ENCODE data around the gene HMGN4.

HMGN4 gene

DNA sequence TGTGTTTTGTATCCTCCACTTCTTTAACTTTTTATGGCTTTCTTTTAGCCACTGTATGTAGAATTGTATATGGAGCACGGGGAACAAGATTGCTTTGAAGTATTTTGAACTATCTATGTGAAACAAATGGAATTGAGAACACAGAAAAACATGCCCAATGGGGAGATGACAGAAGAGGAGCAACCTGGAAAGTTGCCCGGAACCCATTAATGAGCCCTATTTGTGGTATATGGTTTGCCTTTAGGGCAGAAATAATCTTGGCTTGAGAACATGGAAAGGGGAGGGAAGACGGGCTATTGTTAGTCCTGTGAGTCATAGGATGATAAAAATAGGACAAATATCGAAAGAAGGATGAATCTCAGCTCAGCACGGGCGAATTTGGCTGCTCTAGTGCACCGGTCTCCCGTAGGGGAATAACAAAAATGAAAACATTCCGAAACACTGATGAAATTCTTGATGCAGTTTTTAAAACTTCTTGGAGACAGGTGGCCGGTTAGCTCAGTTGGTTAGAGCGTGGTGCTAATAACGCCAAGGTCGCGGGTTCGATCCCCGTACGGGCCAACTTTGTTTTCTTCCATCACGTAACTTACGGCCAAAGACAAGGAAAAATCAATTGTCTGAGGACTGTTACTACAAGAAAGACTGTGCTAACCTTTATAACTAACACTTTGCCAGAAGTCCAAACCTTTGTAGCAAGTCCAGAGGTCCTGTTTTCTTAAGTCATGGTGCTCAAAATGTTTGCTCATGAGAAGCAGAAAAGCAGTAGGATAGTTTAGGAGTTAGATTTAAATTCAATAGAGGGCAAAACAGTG, 15.7 kb downstream of the HMGN4 start:
- peak; percentile 53 for DNase-seq

- no peak for DNase-seq
These were observed 16.2 kb downstream of the HMGN4 start for GRCh38 chr6:26554447-26554696.

DNA sequence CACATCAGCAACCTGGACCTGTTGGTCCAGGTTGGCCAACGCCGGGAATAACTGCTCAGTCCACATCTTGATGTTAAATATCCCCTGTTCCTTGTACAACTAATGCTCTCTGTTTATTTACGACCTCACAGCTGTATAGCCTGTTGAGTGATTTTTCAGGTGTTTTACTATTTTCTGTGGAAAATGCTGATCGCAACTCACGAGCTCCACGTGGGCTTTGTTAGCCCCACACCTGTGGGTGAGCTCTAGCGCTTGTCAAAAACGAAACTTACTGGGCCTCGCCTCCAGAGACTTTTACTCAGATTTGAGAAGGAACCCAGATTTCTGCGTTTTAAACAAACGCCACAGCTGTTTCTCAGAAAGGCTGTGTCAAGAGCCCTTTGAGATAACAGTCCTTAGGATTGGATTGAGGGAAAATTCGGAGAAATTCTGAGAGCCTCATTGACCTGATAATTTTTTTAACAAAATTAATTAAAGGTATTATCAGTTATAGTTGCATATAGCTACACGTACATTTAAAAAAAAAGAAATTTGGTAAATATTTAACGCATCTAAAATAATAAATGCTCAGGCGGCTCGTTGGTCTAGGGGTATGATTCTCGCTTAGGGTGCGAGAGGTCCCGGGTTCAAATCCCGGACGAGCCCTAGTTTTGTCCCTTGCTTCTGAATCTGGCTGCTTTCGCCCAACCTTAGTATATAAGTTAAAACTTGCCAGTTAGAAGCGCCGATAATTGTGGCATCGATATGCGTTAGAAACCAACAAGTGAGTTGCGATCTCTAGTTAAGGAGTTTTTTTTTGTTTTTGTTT, 16.7 kb downstream of the HMGN4 start:
- DNase-seq, result peak; percentile 40

- DNase-seq, result no peak
These were observed 17.5 kb downstream of the HMGN4 start for GRCh38 chr6:26555505-26556262.

- DNase-seq, result no peak
These were observed 18.3 kb downstream of the HMGN4 start for GRCh38 chr6:26556263-26557070.

- DNase-seq, result no peak
These were observed 23.6 kb downstream of the HMGN4 start for GRCh38 chr6:26561533-26562466.

DNA sequence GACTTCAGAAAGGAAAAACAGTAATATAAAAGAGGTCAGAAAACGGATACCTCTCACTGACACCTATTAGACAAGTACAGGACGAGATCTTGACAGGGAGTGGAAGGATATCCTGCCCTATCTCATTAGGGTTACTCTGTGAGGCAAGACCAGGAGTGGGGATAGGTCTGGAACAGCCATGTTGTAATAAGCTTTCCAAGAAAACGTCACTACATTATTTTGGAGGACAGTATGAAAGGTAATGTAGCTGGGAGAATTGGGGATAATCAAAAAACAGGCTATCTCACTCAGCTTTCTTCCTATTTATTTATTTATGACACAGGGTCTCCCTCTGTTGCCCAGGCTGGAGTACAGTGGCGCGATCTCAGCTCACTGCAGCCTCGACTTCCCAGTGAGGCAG, 25.3 kb downstream of the HMGN4 start:
- DNase-seq, result no peak

DNA sequence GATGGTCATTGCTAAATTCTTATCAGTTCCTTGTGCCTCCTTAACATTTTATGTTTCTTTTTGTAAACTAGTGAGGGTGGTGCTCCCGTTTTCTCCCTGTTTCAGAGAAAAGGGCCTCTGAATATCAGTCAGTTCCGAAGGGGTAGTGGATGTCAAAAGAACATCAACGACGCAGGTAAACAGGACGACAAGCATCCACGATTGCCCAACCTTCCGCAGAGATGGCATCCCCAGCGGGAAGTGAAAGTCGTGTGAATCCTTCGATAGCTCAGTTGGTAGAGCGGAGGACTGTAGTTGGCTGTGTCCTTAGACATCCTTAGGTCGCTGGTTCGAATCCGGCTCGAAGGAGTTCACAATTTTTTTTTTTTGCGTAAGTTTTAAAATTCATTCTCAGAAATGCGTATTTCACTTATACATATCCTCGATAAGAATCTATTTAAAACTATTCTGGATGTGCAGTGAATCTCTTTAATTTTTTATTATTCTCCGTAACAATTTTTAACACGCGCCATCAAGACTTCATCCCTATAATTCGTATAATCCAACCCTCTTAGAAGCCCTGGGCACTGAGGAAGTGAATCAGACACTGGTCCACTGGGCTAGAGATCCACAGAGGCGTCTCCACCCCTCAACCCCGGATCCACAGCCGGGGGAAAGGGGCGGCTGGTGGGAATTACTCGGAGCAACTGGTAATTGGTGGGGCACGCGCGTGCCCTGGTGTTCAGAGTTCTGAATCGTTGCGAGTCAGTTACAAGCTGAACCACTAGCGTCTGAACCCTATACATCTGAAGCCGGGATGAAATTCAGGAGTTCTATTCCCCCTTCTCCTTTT, 30.7 kb downstream of the HMGN4 start:
- peak; percentile 96 for DNase-seq

GRCh38 chr6:26569433-26569764, 31.2 kb downstream of the HMGN4 start:
- no peak for DNase-seq

DNA sequence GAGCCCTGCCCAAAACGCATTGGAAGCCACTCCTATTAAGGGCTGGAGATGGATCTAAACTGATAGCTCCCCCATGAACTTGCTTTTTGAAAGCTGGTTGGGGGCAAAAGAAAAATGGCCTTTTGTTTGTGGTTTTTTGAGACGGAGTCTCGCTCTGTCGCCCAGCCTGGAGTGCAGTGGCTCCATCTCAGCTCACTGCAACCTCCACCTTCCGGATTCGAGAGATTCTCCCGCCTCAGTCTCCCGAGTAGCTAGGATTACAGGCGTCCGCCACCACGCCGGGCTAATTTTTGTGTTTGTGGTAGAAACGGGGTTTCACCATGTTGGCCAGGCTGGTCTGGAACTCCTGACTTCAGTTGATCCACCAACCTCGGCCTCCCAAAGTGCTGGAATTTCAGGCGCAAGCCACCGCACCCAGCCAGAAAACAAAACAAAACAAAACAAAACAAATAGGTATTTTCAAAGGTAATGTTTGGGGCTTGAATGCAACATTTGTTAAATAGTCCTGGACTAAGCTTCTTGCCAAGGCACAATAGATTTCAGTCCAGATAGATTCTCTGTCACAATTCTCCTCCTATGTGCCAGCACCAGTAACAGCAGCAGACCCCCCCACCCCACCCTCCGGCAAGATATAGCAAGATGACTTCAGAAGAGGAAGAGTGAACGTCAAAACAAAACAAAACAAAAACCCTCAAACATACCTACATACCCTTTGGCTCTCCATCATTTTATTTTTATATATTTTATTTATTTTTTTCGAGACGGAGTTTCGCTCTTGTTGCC, 32.1 kb downstream of the HMGN4 start:
- DNase-seq, result no peak

- no peak for DNase-seq
These were observed 33.6 kb downstream of the HMGN4 start for GRCh38 chr6:26571592-26572296.

DNA sequence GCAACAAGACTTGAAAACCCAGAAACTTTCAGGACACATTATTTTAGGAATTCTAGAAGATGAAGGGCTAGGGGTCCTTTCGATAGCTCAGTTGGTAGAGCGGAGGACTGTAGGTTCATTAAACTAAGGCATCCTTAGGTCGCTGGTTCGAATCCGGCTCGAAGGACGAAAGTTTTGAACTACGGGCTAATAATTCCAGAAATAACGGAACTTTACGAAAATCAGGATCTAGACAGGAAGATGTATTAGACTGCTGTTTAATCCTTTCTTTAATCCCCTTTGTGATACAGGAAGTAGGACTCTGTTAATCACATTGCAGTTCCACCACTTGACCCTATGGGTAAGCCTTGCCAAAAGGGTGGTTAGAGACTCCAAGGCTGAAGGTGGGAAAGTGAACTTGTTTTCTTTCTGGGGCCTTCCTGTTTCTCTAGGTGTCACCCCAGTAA, 37.4 kb downstream of the HMGN4 start:
- no peak for DNase-seq

- no peak for DNase-seq
These were observed 38.3 kb downstream of the HMGN4 start for GRCh38 chr6:26576407-26576843.

DNA sequence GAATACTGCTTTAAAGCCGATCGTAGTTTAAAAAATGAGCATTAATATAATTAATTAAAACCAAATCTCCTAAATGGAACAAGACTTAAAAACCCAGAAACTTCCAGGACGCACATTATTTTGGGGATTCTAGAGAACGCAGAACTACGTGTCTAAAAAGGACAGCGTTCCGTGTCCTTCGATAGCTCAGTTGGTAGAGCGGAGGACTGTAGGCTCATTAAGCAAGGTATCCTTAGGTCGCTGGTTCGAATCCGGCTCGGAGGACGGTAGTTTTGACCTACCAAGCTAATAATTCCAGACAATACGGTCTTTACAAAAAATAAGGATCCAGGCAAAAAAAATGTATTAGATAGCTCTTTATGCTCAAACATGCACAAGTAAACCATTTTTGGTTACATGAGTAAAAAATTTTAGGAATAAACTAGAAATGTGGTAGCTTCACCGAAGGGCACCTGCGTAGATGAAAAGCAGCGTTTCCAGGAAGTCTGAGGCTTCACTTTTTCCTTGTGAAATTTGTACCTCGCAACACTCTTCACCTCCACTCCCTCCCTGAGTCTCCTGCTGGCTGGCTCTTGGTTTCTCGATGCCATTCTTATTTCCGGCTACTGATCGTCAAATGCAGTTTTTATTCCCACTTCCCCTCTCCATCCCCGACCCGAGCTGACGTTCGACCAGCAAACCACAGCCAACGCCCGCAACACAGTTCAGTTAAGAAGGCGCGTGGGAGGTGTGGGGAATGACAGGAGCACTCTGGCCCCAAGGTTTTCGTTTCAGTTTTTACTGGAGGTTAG, 39.0 kb downstream of the HMGN4 start:
- no peak for DNase-seq

- no peak for DNase-seq
These were observed 39.5 kb downstream of the HMGN4 start for GRCh38 chr6:26577720-26578072.

DNA sequence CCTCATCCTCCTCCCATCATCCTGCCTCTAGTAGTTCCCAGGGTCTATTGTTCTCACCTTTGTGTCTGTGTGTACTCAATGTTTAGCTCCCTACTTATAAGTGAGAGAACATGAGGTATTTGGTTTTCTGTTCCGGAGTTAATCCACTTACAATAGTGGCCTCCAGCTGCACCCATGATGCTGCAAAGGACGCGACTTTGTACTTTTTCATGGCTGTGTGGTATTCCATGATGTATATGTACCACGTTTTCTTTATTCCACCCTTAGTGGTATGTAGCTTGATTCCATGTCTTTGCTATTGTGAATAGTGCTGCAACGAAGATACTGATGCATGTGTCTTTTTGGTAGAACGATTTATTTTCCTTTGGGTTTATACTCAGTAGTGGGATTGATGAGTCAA, 40.1 kb downstream of the HMGN4 start:
- no peak for DNase-seq

DNA sequence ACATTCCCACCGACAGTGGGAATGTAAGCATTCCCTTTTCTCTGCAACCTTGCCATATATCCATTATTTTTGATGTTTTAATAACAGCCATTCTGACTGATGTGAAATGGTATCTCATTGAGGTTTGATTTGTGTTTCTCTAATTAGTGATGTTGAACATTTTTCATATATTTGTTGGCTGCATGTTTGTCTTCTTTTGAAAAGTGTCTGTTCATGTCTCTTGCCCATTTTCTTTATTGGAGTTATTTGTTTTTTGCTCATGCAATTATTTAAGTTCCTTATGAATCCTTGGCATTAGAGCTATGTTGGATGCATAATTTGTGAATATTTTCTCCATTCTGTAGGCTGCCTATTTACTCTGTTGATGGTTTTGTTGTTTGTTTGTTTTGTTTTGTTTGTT, 40.6 kb downstream of the HMGN4 start:
- no peak for DNase-seq

DNA sequence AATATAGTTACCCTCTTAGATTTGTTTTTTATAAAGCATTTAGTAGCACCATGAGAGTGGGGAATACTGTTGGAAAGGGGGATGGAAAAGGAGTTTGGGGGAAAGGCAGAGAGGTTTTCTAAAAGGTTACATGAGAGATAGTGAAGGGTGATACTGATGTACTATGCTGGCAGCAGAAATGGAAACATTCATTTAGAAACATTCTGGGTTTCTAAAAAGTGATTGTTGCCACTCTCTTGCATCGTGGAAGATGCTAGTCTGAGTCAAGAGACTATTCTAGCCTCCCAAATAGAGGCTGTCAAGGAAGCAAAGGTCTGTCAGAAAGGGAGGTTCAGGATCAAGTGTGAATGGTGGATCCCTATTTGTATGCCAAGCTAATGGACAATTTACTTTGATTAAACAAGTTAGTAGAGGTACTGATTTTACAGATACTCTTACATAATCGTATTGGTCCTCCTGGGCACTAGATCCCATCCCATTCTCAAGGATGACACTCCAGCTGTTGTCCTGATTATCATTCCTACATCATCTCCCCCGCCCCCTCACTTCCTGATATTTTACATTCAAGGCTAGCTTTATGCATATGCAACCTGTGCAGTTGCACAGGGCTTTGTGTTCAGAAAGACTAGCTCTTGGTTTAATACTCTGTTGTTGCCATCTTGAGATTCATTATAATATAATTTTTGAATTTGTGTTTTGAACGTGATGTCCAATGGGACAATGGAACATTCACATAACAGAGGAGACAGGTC, 43.2 kb downstream of the HMGN4 start:
- DNase-seq, result no peak

Measured in activated effector memory CD4-positive, alpha-beta T cell treated with Interleukin-2 at 50 U/mL for 16 hours (primary cell).